Hepatic stellate cell (primary cell): ENCODE data around the gene EMILIN1.
"Not testable (repeated sequence)": the region's sequence is repeated elsewhere in the genome, so short reads cannot be mapped to it uniquely, and the experiment has no call there.

Source experiments
- DNase-seq: peaks from one replicate; pipeline ENCODE4 v3.0.0; 2011; ENCODE audit warnings: low spot score

Gene EMILIN1

GRCh38 chr2:27054721-27055120 is 23.7 kb upstream of the EMILIN1 start:
- no peak for DNase-seq

- DNase-seq: no peak
Measured at GRCh38 chr2:27057184-27057583, 21.2 kb upstream of the EMILIN1 start.

DNA sequence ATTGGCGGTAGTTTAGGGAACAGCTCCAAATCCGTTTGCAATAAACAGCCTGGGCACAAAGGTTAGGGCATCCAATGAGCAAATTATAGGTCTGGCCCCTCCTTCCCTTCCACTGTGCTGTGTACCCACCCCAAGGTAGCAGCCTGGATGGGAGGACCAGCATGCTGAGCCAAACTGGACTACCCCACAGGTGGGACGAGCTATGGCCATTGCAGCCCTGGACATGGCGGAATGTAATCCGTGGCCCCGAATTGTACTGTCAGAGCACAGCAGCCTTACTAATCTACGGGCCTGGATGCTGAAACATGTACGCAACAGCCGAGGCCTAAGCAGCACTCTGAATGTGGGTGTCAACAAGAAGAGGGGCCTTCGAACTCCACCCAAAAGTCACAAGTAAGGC is 20.2 kb upstream of the EMILIN1 start:
- DNase-seq: no peak

GRCh38 chr2:27059141-27059820 is 19.1 kb upstream of the EMILIN1 start:
- DNase-seq: no peak

DNA sequence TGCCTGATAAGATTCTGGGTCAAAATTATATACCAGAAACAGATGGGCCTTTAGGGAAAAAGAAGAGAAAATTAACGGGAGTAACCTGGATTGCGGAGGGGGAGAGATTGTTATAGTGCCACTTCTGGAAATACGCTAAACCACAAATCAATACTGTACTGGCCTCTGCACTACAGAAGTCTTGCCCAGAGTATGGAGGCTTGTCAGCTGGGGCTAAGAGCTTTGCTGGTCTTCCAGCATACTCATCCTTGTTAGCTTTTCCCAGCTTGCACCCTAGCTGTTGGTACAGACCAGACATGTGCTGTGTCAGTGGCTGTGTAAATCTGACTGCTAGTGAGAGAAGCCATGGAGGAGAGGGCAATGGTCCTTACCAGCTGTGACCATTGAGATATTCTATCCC is 18.1 kb upstream of the EMILIN1 start:
- DNase-seq: no peak

DNA sequence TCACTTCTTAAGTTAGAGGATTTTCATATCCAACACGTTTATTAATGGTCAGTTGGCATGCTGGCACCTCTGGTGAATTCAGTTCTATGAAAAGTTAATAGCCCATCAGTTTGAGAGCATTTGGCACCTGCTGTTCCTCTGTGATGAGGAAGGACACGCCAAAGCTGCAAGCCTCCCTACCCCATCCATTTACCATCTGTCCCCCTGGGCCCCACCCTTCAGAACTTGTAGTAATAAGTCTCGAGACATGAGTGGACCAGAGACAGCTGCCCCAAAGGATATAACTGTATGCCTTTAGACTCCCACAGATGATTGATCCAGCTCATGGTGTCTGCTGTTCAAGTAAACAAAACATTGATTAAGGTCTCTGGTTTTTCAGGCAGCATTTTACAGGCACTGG is 13.3 kb upstream of the EMILIN1 start:
- DNase-seq: no peak

GRCh38 chr2:27067385-27067784 is 11.0 kb upstream of the EMILIN1 start:
- no peak for DNase-seq

DNA sequence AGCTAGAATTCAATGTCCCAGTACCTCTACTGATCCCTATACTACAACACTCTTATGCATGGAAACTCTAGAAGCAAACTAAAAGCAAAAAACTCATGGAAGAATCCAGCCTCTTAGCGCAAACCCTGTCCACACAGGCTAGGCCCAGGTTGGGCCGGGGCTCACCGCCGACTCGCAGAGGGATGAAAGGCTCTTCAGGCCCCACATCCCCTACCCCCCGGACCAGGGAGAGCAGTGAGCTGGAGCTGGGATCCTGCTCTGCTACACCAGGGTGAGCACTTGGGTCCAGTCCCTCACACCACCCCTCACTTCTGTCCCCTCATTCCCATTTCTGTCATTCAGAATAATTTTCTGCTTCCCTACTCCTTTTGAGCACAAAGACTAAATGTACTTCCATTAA is 9.0 kb upstream of the EMILIN1 start:
- DNase-seq: no peak

GRCh38 chr2:27069961-27070618 is 8.3 kb upstream of the EMILIN1 start:
- DNase-seq: no peak

DNA sequence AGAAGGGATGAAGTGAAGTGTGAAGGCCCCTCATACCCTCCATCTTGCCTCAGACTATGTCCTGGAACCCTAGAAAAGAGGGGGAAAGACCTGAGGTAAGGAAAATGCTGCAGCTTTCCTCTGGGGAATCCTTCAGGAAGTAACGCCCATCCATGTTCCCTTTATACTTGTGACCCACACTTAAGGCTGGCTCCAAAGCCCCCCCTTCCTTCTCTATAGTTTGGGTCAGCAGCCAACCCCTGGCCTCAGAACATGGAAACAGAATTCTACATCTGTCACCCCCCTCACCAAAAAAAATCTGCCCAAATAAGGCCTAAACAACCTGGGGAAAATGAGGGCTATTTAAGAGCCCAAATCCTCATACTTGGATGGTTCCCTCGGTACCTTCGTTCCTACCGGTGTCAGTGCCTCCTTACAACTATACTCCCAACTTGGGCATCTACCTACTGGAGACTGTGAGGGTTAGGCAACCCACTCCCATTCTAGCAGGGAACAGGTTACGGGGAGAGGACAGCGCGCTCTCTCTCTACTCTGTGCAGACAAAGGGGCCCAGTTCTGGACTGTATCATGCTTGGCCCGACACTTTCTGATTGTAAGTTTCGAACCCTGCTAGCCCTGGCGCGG is 7.7 kb upstream of the EMILIN1 start:
- DNase-seq: no peak

- peak; percentile 93 for DNase-seq
Measured at GRCh38 chr2:27071277-27071989, 7.0 kb upstream of the EMILIN1 start, which contains the start of gene OST4. Gene OST4, minus strand, starts transcription at chr2:27071654.

GRCh38 chr2:27071990-27072830 is 6.2 kb upstream of the EMILIN1 start:
- DNase-seq: peak; percentile 79

- DNase-seq: no peak
Measured at GRCh38 chr2:27072920-27073319, 5.5 kb upstream of the EMILIN1 start.

DNA sequence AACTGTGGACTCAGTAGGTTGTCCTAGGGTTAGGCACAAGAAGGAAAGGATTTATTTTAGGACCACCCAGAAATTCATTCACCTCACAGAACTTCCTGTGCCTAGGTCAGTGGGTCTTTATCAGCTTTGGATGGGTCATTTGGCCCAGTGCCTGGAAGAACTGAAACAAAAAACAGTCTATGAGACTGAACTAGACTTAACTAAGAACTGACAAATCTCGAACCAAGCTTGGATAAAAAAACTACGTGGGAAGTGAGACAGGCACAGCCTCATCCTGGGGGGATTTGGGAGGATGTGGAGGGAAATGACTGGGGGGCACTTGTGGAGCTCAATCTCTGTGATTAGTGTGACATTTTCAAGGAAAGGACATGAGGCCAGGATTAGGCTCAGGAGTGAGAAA is 4.6 kb upstream of the EMILIN1 start:
- no peak for DNase-seq

DNA sequence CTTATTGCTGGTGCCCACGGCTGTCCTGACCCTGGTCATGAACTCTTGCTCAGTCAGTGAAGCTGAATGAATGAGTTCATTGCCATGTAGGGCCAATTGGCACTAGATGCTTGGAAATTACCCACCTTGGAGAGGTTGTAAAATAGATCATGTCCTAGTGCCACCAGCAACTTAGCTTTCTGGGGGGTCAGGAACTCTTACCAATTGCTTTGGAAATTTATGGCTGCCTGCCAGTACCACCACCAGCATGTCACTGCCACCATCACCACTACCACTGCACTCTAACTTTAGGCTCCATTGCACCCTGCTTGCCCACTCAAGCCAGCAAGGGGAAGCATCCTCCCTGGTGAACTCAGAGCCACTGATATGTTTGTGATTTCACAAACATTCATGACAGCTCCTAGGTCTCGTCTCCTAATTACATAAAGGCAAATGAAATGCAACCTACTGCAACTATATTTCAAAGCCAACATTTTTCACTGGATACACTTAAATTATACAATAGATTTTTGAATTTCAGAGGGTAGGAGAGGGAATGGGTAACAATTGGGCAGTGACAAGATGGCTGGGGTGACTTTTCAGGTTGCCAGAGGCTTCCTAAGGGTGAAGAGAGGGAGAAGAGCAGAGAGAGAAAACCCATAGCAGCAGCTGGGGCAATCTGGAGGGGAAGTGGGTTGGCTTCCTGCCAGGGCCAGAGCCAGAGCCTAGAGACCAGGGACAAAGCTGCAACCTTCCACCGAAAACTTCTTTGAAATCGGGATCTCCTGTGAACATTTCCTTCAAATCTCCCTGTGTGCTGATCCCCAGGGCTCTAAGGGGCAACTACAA is 3.5 kb upstream of the EMILIN1 start:
- no peak for DNase-seq

- not testable (repeated sequence) for DNase-seq
Measured at GRCh38 chr2:27075566-27075871, 2.9 kb upstream of the EMILIN1 start.

GRCh38 chr2:27076323-27076722 is 2.1 kb upstream of the EMILIN1 start:
- DNase-seq: no peak

DNA sequence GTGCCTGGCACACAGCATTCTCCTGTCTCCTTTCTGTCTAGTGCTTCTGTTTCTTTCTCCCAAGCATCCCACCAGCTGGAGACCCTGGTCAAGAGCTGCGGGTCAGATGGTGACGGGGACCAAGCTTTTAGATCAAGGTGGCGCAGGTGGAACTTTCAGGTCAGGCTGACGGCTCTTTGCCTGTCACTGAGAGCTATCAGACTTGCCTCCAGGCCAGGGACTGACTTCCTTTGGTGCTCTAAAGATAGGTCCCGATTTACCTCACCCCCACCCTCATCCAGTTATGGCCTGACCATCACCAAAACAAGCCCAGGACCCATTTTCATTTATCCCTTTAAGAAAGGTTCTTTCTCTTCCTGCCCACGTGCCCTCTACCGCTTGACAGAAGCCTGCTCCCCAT is 1.2 kb upstream of the EMILIN1 start:
- DNase-seq: no peak

- DNase-seq: peak; percentile 55
Measured at GRCh38 chr2:27079233-27080139, 1.1 kb downstream of the EMILIN1 start.

- no peak for DNase-seq
Measured at GRCh38 chr2:27080140-27080469, 1.7 kb downstream of the EMILIN1 start.
